ENCODE measurements around the gene RNF183.

Gene RNF183

DNA sequence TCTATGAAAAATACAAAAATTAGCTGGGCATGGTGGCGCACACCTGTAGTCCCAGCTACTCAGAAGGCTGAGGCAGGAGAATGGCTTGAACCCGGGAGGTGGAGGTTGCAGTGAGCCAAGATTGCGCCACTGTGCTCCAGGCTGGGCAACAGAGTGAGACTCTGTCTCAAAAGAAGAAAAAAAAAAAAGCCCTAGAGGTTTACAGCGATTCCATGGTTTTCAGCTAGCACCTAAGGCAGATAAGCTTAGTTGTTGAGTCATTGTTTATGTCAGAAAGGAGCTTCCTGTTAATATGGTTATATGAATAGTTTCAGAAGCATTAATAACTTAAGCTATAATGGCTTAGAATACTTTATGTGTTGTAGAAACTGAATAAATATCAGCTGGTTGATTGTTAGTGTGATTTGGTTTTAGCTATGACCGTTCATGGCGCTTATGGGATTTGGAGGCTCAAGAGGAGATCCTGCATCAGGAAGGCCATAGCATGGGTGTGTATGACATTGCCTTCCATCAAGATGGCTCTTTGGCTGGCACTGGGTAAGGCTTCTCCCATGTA lies 13.0 kb downstream of the RNF183 start:
- Histone ChIP-seq H3K27me3 (replicated peaks; ENCODE audit: control insufficient read depth, insufficient read depth, low read length) (no peaks in the 10 kb centered on the region), H3K36me3 (ENCODE audit: control insufficient read depth, insufficient read depth, low read length) (peaks cover 23% of the 10 kb centered on the region), H3K4me3 (replicated peaks; ENCODE audit: low read depth, low read length) (no peak overlapping the region)
- DNase-seq (ENCODE audit: extremely low read depth, insufficient read length): no peak
- TF ChIP-seq, protein P1, sequence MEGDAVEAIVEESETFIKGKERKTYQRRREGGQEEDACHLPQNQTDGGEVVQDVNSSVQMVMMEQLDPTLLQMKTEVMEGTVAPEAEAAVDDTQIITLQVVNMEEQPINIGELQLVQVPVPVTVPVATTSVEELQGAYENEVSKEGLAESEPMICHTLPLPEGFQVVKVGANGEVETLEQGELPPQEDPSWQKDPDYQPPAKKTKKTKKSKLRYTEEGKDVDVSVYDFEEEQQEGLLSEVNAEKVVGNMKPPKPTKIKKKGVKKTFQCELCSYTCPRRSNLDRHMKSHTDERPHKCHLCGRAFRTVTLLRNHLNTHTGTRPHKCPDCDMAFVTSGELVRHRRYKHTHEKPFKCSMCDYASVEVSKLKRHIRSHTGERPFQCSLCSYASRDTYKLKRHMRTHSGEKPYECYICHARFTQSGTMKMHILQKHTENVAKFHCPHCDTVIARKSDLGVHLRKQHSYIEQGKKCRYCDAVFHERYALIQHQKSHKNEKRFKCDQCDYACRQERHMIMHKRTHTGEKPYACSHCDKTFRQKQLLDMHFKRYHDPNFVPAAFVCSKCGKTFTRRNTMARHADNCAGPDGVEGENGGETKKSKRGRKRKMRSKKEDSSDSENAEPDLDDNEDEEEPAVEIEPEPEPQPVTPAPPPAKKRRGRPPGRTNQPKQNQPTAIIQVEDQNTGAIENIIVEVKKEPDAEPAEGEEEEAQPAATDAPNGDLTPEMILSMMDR (IDR thresholded peaks at IDR 0.05; ENCODE audit: insufficient read depth, low read length, poor library complexity, severe bottlenecking): no peak

DNA sequence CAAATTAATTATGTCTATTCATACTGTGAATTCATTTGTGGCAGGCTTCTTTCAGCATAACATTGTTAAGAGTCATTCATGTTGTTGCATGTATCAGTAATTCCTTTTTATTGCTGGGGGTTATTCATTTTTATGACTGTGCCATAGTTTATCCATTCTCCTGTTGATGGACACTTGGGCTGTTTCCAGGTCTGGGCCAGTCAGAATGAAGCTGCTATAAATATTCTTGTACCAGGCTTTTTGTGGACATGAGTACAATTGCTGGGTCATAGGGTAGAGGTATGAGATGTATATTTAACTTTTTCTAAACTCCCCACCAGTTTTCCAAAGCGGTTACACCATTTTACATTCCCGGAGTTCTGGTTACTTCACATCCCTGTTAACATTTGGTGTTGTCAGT lies 14.1 kb downstream of the RNF183 start:
- H3K4me3 ChIP-seq (replicated peaks; ENCODE audit: low read depth, low read length): no peak overlapping the region
- TF ChIP-seq, protein P1 (IDR thresholded peaks at IDR 0.05; ENCODE audit: insufficient read depth, low read length, poor library complexity, severe bottlenecking): no peak
- peaks cover 28% of the 10 kb centered on the region for H3K36me3 ChIP-seq (ENCODE audit: control insufficient read depth, insufficient read depth, low read length)

DNA sequence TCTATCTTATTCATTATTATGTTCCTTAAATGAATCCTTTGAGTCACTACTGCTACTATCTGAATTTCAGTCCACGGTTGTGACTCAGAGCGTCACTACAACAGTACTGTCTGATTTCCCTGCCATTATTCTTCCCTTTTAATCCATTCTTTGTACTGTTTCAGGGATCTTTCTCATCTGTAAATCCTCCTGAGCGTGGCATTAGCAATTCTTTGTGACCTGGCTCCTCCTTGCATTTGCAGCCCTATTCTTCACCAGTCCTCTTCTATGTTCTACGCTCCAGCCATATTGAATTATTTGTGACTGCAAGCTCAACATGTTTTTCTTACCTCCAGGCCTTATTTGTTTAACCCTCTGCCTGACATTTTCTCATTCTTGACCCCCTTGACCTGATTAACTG lies 21.8 kb downstream of the RNF183 start:
- Histone ChIP-seq H3K4me3 (replicated peaks; ENCODE audit: low read depth, low read length) (no peak overlapping the region), H3K36me3 (ENCODE audit: control insufficient read depth, insufficient read depth, low read length) (peaks cover 21% of the 10 kb centered on the region)

More for the DNA sequence above, 14.1 kb downstream of the RNF183 start:
- no peak for DNase-seq (ENCODE audit: extremely low read depth, insufficient read length)
- no peaks in the 10 kb centered on the region for H3K27me3 ChIP-seq (replicated peaks; ENCODE audit: control insufficient read depth, insufficient read depth, low read length)

DNA sequence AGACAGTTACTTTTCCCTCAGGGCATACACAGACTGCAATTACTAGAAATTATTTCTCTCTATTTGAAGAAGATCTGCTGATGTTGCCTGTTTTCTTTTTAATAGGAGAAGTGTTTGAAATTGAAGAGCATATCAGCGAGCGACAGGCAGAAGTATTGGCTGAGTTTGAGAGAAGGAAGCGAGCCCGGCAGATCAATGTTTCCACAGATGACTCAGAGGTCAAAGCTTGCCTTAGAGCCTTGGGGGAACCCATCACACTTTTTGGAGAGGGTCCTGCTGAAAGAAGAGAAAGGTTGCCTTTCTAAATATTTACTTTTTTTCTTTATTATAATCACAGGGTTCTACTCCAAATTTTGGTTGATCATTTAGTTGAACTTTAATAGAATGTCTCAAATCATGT lies 24.3 kb downstream of the RNF183 start:
- TF ChIP-seq, protein P1 (IDR thresholded peaks at IDR 0.05; ENCODE audit: insufficient read depth, low read length, poor library complexity, severe bottlenecking): no peak
- no peaks in the 10 kb centered on the region for H3K27me3 ChIP-seq (replicated peaks; ENCODE audit: control insufficient read depth, insufficient read depth, low read length)
- H3K4me3 ChIP-seq (replicated peaks; ENCODE audit: low read depth, low read length): no peak overlapping the region
- no peak for DNase-seq (ENCODE audit: extremely low read depth, insufficient read length)
- peaks cover 13% of the 10 kb centered on the region for H3K36me3 ChIP-seq (ENCODE audit: control insufficient read depth, insufficient read depth, low read length)

More for the DNA sequence above, 21.8 kb downstream of the RNF183 start:
- DNase-seq (ENCODE audit: extremely low read depth, insufficient read length): no peak
- TF ChIP-seq, protein P1 (IDR thresholded peaks at IDR 0.05; ENCODE audit: insufficient read depth, low read length, poor library complexity, severe bottlenecking): no peak
- H3K27me3 ChIP-seq (replicated peaks; ENCODE audit: control insufficient read depth, insufficient read depth, low read length): no peaks in the 10 kb centered on the region

DNA sequence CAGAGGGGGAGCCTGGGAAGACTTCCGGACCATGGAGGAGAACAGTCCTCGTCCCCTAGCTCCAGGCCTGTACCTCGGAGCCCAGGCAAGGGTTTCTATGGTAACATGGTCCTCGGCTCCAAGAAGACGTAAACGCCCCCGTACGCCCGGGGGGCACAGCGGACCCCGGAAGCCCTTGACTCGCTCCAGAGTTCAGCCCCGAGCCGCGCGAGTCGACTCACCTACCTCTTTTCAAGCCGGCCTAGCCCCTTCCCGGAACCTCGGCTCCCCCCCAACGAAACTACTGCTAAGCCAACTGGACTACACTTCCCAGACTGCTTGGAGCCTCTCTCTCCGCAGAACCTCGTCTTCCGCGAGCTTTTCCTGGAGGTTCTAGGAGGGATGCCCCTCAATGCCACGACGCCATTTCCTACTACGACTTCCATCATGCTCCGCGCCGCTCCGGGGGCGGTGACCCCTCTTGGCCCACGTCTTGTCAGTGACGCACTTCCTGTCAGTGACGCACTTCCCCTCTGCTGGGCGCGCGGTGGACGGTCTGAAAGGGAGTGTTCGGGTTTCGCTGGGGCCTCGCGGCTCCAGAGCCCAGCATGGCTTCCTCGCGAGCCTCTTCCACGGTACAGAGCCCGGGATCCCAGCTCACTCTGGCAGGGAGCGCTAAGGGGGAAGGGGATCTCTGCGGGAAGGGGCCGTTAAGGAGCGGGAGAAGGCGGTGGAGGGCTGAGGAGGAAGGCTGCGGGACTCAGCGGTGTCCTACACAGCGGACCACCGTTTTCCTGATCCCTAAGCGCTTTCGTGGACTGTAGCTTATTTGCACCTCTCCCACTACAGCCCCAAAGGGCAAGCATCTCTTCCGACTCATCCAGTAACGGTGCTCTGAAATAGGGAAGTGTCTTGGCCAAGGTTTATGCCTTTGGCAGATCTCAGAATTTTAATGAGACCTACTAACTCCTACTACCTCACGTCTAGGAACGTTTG lies 27.7 kb downstream of the RNF183 start, which contains the start of the genes CDC26 and PRPF4:
CDC26 (minus strand) TSS at position 416 of the 975 bp plus-strand sequence. CDS start 3,065 bp downstream, outside the sequence.
PRPF4 (plus strand) TSS at position 502 of the 975 bp plus-strand sequence; CDS start at position 588, 86 bp downstream.
- H3K4me3 ChIP-seq (replicated peaks; ENCODE audit: low read depth, low read length): peak within 1 kb of the TSS; percentile 76
- TF ChIP-seq, protein P1 (IDR thresholded peaks at IDR 0.05; ENCODE audit: insufficient read depth, low read length, poor library complexity, severe bottlenecking): no peak

More for the DNA sequence above, 27.7 kb downstream of the RNF183 start, which contains the start of the genes CDC26 and PRPF4:
- Histone ChIP-seq H3K27me3 (replicated peaks; ENCODE audit: control insufficient read depth, insufficient read depth, low read length) (no peaks in the 10 kb centered on the region), H3K36me3 (ENCODE audit: control insufficient read depth, insufficient read depth, low read length) (peaks cover 16% of the 10 kb centered on the region)
- peak; percentile 95 for DNase-seq (ENCODE audit: extremely low read depth, insufficient read length)
